ENCODE results near the gene RNASE8.
A peak's percentile ranks its signal among the peaks of the same experiment; 100 is the strongest.
"Not testable (repeated sequence)": the region's sequence is repeated elsewhere in the genome, so short reads cannot be mapped to it uniquely, and the experiment has no call there.

Gene RNASE8

GRCh38 chr14:21029917-21030316 lies 27.7 kb upstream of the RNASE8 start, which contains the start of gene TPPP2:
TPPP2 (plus strand) TSS chr14:21030217; CDS start chr14:21030582, 365 bp downstream.
- no peak for DNase-seq (ENCODE audit: low spot score)

GRCh38 chr14:21030531-21030930 lies 27.1 kb upstream of the RNASE8 start:
- no peak for DNase-seq (ENCODE audit: low spot score)

GRCh38 chr14:21032326-21033132 lies 25.1 kb upstream of the RNASE8 start:
- DNase-seq (ENCODE audit: low spot score): no peak

DNA sequence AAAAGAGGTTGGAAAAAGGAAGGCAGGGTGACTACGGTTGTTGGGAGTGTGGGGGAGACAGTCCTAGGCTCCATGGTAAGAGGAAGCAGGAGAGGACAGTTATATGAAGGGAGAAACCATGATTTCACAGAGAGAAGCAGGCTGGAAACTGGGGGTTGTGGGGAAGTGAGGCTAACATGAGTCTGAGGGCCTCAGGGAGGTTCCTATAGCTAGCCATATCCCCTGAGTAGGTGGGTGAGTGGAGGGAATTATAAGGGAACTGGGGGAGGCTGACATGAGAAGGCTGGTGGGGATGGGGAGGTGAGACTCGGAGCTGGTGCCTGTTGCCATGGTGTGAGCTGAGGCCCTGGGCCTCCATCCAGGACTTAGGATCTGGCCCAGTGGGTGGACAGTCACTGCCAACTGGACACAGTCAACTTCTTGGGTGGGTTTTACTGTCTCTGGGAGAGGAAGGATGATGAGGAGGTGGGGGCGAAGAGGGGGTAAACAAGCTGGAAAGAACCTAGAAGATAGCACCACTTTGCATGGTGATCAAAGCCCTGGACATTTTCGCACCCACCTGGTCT lies 24.4 kb upstream of the RNASE8 start:
- DNase-seq (ENCODE audit: low spot score): no peak

- no peak for DNase-seq (ENCODE audit: low spot score)
These were observed 22.9 kb upstream of the RNASE8 start, which contains the start of gene RNASE13 for GRCh38 chr14:21034707-21035106. RNASE13 (minus strand) TSS chr14:21034807; CDS start chr14:21034288, 519 bp downstream.

GRCh38 chr14:21036751-21037150 lies 20.9 kb upstream of the RNASE8 start:
- DNase-seq (ENCODE audit: low spot score): no peak

- DNase-seq (ENCODE audit: low spot score): peak; percentile 26
These were observed 20.5 kb upstream of the RNASE8 start for GRCh38 chr14:21037156-21037555.

- peak; percentile 89 for DNase-seq (ENCODE audit: low spot score)
These were observed 18.9 kb upstream of the RNASE8 start for GRCh38 chr14:21038441-21039422.

DNA sequence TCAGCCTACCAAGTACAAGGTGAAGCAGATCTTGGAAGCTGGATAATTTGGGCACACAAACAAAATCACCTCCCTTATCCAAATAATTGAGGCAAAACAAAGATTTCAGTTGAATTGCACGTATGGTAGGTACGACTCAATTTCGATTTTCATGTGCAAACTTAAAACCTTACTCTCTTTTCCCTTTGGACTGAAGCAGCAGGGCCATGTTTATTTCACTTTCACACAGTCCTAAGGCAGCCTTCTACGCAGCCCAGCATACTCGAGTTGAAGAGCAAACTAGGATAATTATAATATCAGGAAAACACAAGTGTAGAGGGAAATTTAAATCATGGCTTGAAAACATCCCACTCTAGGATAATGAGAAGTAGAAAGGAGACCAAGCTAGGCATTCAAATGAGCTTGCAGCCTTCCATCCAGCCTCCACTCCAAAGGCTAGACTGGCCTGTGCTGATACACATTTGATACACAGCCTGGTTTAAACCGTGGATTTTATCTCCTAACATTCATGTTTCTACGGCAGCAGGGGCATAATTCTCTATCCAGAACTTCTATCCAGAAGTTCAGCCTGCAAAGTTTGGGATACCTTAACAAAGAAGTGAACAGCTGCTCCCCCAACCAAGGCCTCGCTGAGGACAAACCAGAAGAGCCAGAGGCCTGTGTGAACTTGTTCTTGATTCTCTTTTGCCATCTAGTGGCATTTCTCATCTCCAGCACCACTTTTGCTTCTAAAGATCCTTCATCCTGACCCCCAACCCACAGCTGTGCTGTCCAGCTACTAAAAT lies 17.8 kb upstream of the RNASE8 start:
- no peak for DNase-seq (ENCODE audit: low spot score)

DNA sequence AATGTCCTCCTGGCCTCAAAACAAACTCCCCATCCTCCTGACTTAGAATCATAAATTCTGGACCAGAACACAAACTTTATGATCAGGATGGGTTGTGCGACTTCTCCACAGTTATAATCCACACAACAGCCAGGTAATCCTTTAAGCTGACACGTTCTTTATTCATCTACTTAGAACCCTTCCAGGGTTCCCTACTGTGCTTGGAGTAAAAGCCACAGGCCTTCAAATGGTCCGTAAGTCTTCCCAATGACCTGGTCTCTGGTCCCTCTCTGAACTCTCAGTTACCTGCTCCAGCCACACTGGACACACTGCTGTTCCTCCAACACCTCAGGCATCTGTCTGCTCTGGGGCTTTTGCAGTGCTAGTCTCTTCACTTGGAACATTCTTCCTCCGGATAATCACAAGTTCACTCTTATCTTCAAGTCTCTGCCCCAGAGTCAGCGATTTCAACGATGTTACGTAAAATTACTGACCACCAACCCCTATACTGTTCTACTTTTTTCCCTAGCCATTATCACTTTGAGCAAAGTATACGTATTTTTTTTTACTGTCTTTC lies 17.2 kb upstream of the RNASE8 start:
- no peak for DNase-seq (ENCODE audit: low spot score)

DNA sequence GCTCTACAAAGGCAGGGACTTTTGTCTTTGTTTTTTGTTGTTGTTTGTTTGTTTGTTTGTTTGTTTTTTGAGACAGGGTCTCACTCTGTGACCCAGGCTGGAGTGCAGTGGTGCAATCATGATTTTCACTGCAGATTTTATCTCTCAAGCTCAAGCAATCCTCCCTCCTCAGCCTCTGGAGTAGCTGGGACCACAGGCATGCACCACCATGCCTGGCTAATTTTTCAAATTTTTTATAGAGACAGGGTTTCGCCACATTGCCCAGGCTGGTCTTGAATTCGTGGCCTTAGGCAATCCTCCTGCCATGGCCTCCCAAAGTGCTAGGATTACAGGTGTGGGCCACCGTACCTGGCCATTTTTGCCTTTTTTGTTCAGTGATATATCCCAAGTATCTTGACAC lies 16.7 kb upstream of the RNASE8 start:
- not testable (repeated sequence) for DNase-seq (ENCODE audit: low spot score)

GRCh38 chr14:21041676-21042433 lies 15.8 kb upstream of the RNASE8 start, which contains the start of gene RNASE7:
RNASE7 (plus strand) TSS chr14:21042362; CDS start chr14:21042993, 631 bp downstream.
- DNase-seq (ENCODE audit: low spot score): no peak

GRCh38 chr14:21042918-21043317 lies 14.7 kb upstream of the RNASE8 start:
- DNase-seq (ENCODE audit: low spot score): no peak

- no peak for DNase-seq (ENCODE audit: low spot score)
These were observed 14.1 kb upstream of the RNASE8 start for GRCh38 chr14:21043387-21043973.

GRCh38 chr14:21043974-21044618 lies 13.5 kb upstream of the RNASE8 start:
- no peak for DNase-seq (ENCODE audit: low spot score)

DNA sequence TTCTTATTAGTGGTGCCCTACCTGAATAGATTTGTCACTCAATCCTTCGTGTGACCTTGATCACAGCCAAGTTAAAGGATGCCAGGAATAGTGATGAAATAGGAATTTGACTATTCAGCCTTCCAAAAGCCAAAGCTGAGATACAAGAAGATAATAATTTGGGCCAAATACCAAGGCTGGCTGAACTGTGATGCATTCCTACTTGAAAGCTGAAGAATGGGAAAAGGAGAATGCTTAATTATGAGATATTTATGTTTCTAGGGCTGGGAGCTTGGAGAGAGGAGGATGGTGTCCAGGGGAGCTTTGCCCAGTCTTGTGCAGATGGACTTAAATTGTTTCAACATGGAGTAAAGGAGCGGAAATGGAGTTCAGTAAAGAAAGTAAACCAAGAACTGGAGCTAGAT lies 10.2 kb upstream of the RNASE8 start:
- DNase-seq (ENCODE audit: low spot score): no peak

GRCh38 chr14:21048638-21049037 lies 9.0 kb upstream of the RNASE8 start:
- DNase-seq (ENCODE audit: low spot score): no peak

DNA sequence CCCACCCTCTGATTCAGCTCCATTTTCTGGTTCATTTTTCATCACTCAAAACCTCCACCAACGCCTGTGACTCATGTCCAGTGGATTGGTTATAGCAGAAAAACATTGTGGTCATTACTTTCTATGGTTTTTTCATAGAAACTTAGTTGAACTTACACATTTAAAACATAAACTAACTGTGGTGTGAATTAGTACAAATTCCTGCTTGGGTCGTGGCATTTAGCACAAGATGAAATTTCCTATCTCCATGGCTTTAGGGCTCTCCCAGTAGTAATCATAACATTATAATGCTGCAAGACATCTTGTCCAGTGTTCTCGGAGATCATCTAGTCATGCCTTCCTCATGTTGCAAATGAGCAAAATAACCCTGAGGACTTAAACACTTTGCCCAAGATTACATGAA lies 8.3 kb upstream of the RNASE8 start:
- DNase-seq (ENCODE audit: low spot score): no peak

DNA sequence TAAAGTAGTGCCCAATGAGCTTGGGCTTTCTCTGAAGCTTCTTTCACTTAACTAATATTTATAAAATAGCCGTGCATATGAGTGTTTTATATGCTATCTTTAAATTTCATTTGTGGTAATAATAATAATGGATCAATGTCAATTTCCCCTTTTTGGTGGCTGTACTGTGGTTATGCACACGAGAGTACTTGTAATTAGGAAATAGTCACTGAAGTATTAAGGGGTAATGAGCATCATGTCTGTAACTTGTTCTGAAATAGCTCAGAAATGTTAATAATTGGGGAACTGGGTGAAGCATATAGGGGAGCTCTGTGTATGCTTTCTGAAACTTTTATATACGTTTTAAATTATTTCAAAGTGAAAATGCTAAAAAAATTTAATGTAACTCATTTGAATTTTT lies 7.0 kb upstream of the RNASE8 start:
- no peak for DNase-seq (ENCODE audit: low spot score)
